NCI-H1694 treated with DMSO at 0.1 percent for 48 hours (cell line): ENCODE measurements around the gene ARL9.
A peak's percentile ranks its signal among the peaks of the same experiment; 100 is the strongest.
"Not testable (repeated sequence)": the region's sequence is repeated elsewhere in the genome, so short reads cannot be mapped to it uniquely, and the experiment has no call there.

ENCODE experiments used
- DNase-seq: peaks from one replicate; lab custom pipeline; 2025; lab: John Stamatoyannopoulos, UW

The ARL9 gene, protein sequence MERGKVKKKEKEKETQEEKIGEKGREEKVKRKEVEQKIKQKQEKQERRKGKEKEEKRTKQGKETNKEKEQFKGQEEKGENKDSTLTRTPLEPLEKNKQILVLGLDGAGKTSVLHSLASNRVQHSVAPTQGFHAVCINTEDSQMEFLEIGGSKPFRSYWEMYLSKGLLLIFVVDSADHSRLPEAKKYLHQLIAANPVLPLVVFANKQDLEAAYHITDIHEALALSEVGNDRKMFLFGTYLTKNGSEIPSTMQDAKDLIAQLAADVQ

DNA sequence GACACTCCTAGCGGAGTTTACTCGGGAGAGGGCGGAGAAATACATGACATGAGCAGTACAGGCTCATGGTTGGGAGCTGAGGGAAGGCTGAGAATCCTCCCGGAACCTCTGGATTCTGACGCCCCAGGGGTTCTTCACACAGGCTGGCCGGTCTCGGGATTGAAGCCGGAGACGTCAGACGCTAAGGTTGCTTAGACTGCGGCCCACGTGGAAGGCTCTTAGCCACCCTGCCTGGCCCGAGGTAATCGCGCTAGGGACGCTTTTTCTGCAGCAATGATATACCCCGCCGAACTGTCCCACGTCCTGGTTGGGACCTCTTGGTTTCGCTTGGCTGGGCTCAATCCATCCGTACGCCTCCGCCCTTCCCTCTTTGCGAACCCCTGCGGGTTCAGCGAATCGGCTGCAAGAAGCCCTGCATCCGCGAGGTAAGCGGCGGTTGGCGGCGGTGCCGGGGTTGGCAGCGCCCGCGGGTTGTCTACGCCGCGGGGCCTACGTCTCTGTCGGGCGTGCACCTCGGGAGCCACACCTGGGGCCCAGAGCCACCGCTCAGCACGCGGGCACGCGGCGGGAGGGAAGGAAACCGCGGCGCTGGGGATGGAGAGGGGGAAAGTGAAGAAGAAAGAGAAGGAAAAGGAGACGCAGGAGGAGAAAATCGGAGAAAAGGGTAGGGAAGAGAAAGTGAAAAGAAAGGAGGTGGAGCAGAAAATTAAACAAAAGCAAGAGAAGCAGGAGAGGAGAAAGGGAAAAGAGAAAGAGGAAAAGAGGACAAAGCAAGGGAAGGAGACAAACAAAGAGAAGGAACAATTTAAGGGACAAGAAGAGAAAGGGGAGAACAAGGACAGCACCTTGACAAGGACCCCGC is at the start of gene ARL9:
Gene ARL9 (plus strand): TSS at position 523 of the 862 bp plus-strand sequence. CDS start 72 bp downstream, at position 595.
- no peak for DNase-seq

DNA sequence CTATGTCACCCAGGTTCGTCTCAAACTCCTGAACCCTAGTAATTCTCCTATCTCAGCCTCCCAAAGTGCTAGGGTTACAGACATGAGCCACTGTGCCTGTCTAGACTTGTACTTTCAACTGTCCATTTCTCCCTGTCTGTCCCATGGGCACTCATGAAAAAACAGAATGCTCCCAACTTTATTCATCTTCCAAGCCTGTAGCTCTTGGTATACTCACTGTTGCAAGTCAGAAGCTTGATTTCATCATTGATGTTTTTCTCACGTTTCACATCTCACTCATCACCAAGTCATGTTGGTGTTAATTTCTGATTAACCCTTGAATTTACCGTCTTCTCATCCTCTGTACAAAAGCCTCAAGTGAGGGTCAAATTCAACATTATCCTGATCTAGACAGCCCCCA is 45.5 kb upstream of the ARL9 start:
- DNase-seq, result no peak

GRCh38 chr4:56462157-56462556 is 43.4 kb upstream of the ARL9 start:
- no peak for DNase-seq

DNA sequence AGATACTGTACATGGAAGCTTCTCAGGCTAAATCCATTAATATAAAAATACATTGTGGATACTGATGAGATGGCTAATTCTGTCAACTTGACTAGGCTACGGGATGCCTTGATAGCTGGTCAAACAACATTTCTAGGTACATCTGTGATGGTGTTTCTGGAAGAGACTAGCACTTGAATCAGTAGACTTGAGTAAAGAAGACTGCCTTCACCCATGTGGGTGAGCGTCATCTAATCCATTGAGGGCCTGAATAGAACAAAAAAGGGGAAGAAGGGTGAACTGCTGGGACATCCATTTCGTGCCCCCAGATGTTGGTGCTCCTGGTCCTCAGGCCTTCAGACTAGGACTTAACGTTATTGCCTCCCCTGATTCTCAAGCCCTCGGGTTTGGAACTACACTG is 41.9 kb upstream of the ARL9 start:
- no peak for DNase-seq

- no peak for DNase-seq
Measured at GRCh38 chr4:56464581-56464980, 41.0 kb upstream of the ARL9 start.

DNA sequence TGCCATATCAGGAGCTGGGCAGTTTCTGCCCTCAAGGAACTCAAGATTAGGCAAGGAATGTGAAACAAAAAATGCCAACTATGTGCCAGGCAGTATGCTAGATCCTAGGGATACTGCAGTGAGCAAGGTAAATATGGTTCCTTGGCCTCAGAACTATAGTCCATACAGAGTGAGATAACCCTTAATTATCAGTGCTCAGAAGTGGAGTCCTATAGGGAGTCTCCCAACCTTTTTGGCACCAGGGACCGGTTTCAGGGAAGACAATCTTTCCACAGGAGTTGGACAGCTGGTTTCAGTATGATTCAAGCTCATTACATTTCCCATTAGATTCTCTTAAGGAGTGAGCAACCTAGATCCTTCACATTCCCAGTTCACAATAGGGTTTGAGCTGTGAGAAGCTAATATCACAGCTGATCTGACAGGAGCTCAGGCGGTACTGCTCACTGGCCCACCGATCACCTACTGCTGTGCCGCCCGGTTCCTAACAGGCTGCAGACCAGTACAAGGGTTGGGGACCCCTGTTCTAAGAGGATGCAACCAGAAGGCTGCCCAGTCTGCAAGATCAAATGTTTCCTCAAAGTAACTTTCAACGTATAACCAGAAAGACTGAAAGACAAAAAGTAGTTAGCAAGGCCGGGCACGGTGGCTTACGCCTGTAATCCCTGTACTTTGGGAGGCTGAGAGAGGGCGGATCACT is 39.8 kb upstream of the ARL9 start:
- DNase-seq, result no peak

DNA sequence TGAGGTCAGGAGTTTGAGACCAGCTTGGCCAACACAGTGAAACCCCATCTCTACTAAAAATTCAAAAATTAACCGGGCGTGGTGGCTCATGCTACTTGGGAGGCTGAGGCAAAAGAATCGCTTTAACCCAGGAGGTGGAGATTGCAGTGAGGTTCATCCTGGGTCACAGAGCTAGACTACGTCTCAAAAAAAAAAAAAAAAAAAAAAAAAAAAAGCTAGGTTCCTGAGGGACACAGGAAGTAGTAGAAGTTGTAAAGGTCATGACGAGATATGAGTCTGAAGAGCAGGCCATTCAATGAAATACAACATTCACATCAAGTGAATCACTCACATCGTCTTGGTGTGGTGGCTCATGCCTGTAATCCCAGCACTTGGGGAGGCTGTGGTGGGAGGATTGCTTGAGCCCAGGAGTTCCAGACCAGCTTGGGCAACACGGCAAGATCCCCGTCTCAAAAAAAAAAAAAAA is 39.3 kb upstream of the ARL9 start:
- DNase-seq, result not testable (repeated sequence)

GRCh38 chr4:56466910-56467283 is 38.7 kb upstream of the ARL9 start:
- no peak for DNase-seq

- peak; percentile 54 for DNase-seq
Measured at GRCh38 chr4:56467284-56468096, 38.1 kb upstream of the ARL9 start, which contains the start of gene SRP72. Gene SRP72, plus strand, starts transcription at chr4:56467617. Its CDS starts 19 bp downstream, at chr4:56467636.

GRCh38 chr4:56468097-56468422 is 37.5 kb upstream of the ARL9 start:
- peak; percentile 11 for DNase-seq

- no peak for DNase-seq
Measured at GRCh38 chr4:56469489-56470210, 35.9 kb upstream of the ARL9 start.

DNA sequence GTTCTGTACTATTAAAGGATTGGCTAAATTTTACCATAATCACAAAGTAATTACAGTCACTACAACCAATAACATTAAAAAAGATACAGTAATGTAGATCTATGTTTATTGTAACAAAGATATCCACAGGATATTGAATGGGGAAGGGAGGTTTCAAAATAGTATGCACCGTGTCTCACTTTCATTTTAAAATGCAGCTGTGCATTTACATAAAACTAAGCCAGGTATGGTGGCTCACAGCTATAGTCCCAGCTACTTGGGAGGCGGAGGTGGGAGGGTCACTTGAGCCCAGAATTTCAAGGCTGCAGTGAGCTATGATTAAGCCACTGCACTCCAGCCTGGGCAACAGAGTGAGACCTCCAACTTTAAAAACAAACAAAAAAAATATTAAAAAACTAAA is 29.7 kb upstream of the ARL9 start:
- no peak for DNase-seq

DNA sequence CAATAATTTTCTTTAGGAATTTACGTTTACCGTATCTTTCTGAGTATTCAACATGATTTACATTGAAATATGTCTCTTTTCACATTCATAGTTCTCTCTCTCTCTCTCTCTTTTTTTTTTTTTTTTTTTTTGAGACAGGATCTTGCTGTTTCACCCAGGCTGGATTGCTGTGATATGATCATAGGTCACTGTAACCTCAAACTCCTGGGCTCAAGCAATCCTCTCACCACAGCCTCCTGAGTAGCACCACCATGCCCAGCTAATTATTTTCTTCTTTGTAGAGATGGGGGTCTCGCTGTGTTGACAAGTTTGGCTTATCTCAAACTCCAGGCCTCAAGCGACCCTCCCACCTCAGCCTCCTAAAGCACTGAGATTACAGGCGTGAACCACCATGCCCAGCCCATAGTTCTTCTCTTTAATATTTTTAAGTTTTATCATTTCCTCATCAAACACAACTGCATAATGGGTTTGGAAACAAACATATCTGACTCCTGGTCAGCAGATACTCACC is 28.3 kb upstream of the ARL9 start:
- DNase-seq, result no peak

DNA sequence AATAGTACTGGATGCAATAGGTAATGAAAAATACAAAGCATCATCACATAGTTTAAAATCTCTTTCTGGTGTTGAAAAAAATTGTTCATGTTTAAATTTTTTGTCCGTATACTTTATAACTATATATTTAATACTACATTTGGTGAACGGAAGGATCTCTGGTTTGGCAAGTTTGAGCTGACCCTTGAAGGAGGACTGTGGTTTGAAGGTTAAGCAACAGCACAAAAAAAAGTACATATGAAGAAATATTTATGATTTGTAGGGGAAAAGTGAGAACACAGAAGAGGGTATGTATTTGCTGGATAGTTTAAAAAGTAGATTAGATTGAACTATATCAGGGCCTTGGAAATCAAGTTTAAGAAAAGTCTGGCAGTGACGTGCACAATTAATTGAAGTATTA is 24.9 kb upstream of the ARL9 start:
- DNase-seq, result no peak

DNA sequence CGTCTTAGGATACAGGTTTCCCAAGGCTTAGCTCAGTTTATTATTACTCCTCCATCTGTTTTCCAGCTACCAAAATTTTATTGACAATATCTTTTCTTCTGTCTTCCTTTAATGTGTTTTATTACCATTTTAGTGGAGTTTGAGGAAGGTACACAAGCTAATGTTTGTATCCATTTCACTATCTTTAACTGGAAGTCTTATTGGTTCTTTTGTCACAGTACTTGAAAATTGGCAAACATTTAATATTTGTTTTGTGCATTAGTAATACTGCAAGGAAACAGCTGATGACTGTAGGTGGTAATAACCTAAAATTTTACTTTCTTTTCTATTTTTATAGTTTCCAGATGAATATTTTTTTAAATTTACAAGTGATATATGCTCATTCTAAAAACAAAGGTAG is 9.3 kb upstream of the ARL9 start:
- no peak for DNase-seq

GRCh38 chr4:56511098-56511497 is 5.5 kb downstream of the ARL9 start:
- no peak for DNase-seq

- no peak for DNase-seq
Measured at GRCh38 chr4:56512166-56512565, 6.6 kb downstream of the ARL9 start.

- no peak for DNase-seq
Measured at GRCh38 chr4:56513517-56513916, 7.9 kb downstream of the ARL9 start.

GRCh38 chr4:56530269-56531148 is 24.9 kb downstream of the ARL9 start:
- DNase-seq, result peak; percentile 17
